ENCODE data around the gene CCDC13. TPM values are rescaled to one million over a fixed set of nuclear protein-coding genes. Genes with fewer than 3 reads are reported as not detected.

The CCDC13 gene
- polyA plus RNA-seq, 1 donor (not counting 4 experiments of a cell fraction or from before 2014, with no cell fraction given): 0.21 TPM

DNA sequence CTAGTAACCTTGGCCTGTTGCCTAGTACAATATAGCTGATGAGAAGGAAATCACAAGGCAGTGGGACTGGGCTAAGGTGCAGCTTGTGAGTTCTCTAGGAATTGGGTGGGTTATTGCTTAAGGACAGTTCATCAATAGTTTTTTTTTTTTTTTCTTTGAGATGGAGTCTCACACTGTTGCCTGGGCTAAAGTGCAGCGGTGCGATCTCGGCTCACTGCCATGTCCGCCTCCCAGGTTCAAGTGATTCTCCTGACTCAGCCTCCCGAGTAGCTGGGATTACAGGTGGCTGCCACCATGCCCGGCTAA is 47.6 kb upstream of the CCDC13 start:
- no peaks in the 10 kb centered on the region for H3K79me2 ChIP-seq (ENCODE audit: control insufficient read depth, insufficient read depth, low read length)
- H3K4me1 ChIP-seq (ENCODE audit: control insufficient read depth, extremely low read depth, insufficient read depth, low read length): peaks cover 24% of the 10 kb centered on the region
- no peaks in the 10 kb centered on the region for H3K27me3 ChIP-seq (ENCODE audit: control insufficient read depth, extremely low read depth, insufficient read depth, low read length)
- DNase-seq (ENCODE audit: low read depth, low spot score): no peak
- dilution Hi-C loops (cut with MboI; ENCODE audit: extremely low pct_ligation_motif_present, low sequenced_read_pairs): no loop called here
- H3K4me3 ChIP-seq (ENCODE audit: control insufficient read depth in 2 of 3, extremely low read depth in 1 of 3, insufficient read depth in 2 of 3, low read depth in 1 of 3, low read length in 3 of 3): no peak overlapping the region
- H3K9me1 ChIP-seq (ENCODE audit: control insufficient read depth, extremely low read depth, insufficient read depth, low read length): no peaks in the 10 kb centered on the region
- H3K27ac ChIP-seq (ENCODE audit: control insufficient read depth, insufficient read depth, low read length): no peak overlapping the region
- no peak overlapping the region for H3K4me2 ChIP-seq (ENCODE audit: control insufficient read depth, extremely low read depth, insufficient read depth, low read depth, low read length)
- no peaks in the 10 kb centered on the region for H3K9me3 ChIP-seq (ENCODE audit: control insufficient read depth, low read depth, low read length)
- no peak overlapping the region for H2AFZ ChIP-seq (ENCODE audit: control insufficient read depth, low read length)
- TF ChIP-seq, protein P1, sequence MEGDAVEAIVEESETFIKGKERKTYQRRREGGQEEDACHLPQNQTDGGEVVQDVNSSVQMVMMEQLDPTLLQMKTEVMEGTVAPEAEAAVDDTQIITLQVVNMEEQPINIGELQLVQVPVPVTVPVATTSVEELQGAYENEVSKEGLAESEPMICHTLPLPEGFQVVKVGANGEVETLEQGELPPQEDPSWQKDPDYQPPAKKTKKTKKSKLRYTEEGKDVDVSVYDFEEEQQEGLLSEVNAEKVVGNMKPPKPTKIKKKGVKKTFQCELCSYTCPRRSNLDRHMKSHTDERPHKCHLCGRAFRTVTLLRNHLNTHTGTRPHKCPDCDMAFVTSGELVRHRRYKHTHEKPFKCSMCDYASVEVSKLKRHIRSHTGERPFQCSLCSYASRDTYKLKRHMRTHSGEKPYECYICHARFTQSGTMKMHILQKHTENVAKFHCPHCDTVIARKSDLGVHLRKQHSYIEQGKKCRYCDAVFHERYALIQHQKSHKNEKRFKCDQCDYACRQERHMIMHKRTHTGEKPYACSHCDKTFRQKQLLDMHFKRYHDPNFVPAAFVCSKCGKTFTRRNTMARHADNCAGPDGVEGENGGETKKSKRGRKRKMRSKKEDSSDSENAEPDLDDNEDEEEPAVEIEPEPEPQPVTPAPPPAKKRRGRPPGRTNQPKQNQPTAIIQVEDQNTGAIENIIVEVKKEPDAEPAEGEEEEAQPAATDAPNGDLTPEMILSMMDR (optimal IDR thresholded peaks at IDR 0.05 in 1 of 3, IDR thresholded peaks at IDR 0.05 in 1 of 3, conservative IDR thresholded peaks at IDR 0.05 in 1 of 3; ENCODE audit: extremely low read depth in 1 of 3, insufficient read depth in 2 of 3, low read length in 3 of 3): no peak
- TF ChIP-seq EZH2 (IDR thresholded peaks at IDR 0.05; ENCODE audit: low read length): no peak
- no peaks in the 10 kb centered on the region for H3K36me3 ChIP-seq (ENCODE audit: control insufficient read depth in 2 of 2, extremely low read depth in 1 of 2, insufficient read depth in 2 of 2, low read length in 2 of 2)
- H4K20me1 ChIP-seq (ENCODE audit: control insufficient read depth, extremely low read depth, insufficient read depth, low read length): no peaks in the 10 kb centered on the region
- no peak overlapping the region for H3K9ac ChIP-seq (ENCODE audit: control insufficient read depth, extremely low read depth, insufficient read depth, low read length)
- no peak for FAIRE-seq

DNA sequence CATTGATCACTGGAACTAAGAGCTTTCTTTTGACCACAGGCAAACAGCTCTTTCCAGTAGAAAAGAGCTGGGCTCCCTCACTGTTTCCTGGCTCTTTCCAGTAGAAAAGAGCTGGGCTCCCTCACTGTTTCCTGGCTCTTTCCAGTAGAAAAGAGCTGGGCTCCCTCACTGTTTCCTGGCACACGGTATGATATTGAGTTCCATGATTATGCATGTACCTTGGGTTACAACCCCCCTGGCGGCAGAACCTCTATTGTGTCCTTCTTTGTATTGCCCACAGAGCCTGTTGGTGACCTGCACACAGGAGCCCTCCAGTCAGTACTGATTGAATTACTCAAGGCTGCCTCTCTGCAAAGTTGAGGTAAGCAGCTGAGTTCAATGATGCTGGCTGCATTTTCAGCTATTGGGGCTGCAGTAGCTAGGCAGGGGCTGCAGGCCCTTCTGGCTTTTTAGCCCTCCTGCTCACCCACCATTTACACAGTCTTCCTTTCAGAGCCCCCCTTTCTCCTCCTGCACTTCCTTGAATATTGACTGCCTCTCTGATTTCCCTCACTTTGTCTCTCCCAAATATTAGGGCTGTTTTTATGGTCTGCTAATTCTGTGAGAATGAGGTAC is 46.4 kb upstream of the CCDC13 start:
- peaks cover 31% of the 10 kb centered on the region for H3K4me1 ChIP-seq (ENCODE audit: control insufficient read depth, extremely low read depth, insufficient read depth, low read length)

DNA sequence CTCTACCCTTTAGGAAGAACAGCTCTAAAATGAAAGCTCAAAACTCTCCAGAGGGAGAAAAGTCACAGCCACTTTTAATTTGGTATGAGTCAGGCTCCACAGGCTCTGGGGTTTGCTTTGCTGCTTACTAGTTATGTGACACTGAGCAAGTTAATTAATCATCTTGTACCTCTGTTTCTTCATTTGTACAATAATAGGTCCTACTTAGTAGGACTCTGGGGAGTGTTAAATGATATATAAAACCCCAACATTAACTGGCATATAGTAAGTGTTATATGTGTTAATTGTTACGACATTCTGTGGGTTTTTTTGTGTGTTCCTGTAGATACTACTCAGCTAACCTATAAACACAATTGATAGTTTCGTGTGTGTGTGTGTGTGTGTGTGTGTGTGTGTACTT is 42.8 kb upstream of the CCDC13 start:
- Histone ChIP-seq H3K36me3 (ENCODE audit: control insufficient read depth in 2 of 2, extremely low read depth in 1 of 2, insufficient read depth in 2 of 2, low read length in 2 of 2) (no peaks in the 10 kb centered on the region), H3K9me1 (ENCODE audit: control insufficient read depth, extremely low read depth, insufficient read depth, low read length) (no peaks in the 10 kb centered on the region), H3K27me3 (ENCODE audit: control insufficient read depth, extremely low read depth, insufficient read depth, low read length) (no peaks in the 10 kb centered on the region), H3K9ac (ENCODE audit: control insufficient read depth, extremely low read depth, insufficient read depth, low read length) (no peak overlapping the region), H3K9me3 (ENCODE audit: control insufficient read depth, low read depth, low read length) (no peaks in the 10 kb centered on the region), H3K79me2 (ENCODE audit: control insufficient read depth, insufficient read depth, low read length) (no peaks in the 10 kb centered on the region), H2AFZ (ENCODE audit: control insufficient read depth, low read length) (no peak overlapping the region), H3K4me3 (ENCODE audit: control insufficient read depth in 2 of 3, extremely low read depth in 1 of 3, insufficient read depth in 2 of 3, low read depth in 1 of 3, low read length in 3 of 3) (no peak overlapping the region), H3K4me2 (ENCODE audit: control insufficient read depth, extremely low read depth, insufficient read depth, low read depth, low read length) (no peak overlapping the region), H4K20me1 (ENCODE audit: control insufficient read depth, extremely low read depth, insufficient read depth, low read length) (no peaks in the 10 kb centered on the region), H3K27ac (ENCODE audit: control insufficient read depth, insufficient read depth, low read length) (no peak overlapping the region), H3K4me1 (ENCODE audit: control insufficient read depth, extremely low read depth, insufficient read depth, low read length) (peaks cover 15% of the 10 kb centered on the region)
- dilution Hi-C loops (cut with MboI; ENCODE audit: extremely low pct_ligation_motif_present, low sequenced_read_pairs): no loop called here
- DNase-seq (ENCODE audit: low read depth, low spot score) (no peak), FAIRE-seq (no peak)
- TF ChIP-seq, protein P1 (optimal IDR thresholded peaks at IDR 0.05 in 1 of 3, IDR thresholded peaks at IDR 0.05 in 1 of 3, conservative IDR thresholded peaks at IDR 0.05 in 1 of 3; ENCODE audit: extremely low read depth in 1 of 3, insufficient read depth in 2 of 3, low read length in 3 of 3): no peak
- TF ChIP-seq EZH2 (IDR thresholded peaks at IDR 0.05; ENCODE audit: low read length): no peak

More for the DNA sequence above, 46.4 kb upstream of the CCDC13 start:
- H3K4me2 ChIP-seq (ENCODE audit: control insufficient read depth, extremely low read depth, insufficient read depth, low read depth, low read length): no peak overlapping the region
- H4K20me1 ChIP-seq (ENCODE audit: control insufficient read depth, extremely low read depth, insufficient read depth, low read length): no peaks in the 10 kb centered on the region
- no peaks in the 10 kb centered on the region for H3K36me3 ChIP-seq (ENCODE audit: control insufficient read depth in 2 of 2, extremely low read depth in 1 of 2, insufficient read depth in 2 of 2, low read length in 2 of 2)
- H3K9me3 ChIP-seq (ENCODE audit: control insufficient read depth, low read depth, low read length): no peaks in the 10 kb centered on the region
- no peak for FAIRE-seq
- no peak overlapping the region for H3K9ac ChIP-seq (ENCODE audit: control insufficient read depth, extremely low read depth, insufficient read depth, low read length)
- no peak overlapping the region for H3K4me3 ChIP-seq (ENCODE audit: control insufficient read depth in 2 of 3, extremely low read depth in 1 of 3, insufficient read depth in 2 of 3, low read depth in 1 of 3, low read length in 3 of 3)
- H2AFZ ChIP-seq (ENCODE audit: control insufficient read depth, low read length): no peak overlapping the region
- no peak overlapping the region for H3K27ac ChIP-seq (ENCODE audit: control insufficient read depth, insufficient read depth, low read length)
- no peak for TF ChIP-seq EZH2 (IDR thresholded peaks at IDR 0.05; ENCODE audit: low read length)
- no peaks in the 10 kb centered on the region for H3K79me2 ChIP-seq (ENCODE audit: control insufficient read depth, insufficient read depth, low read length)
- no peaks in the 10 kb centered on the region for H3K27me3 ChIP-seq (ENCODE audit: control insufficient read depth, extremely low read depth, insufficient read depth, low read length)
- DNase-seq (ENCODE audit: low read depth, low spot score): no peak
- H3K9me1 ChIP-seq (ENCODE audit: control insufficient read depth, extremely low read depth, insufficient read depth, low read length): no peaks in the 10 kb centered on the region
- dilution Hi-C loops (cut with MboI; ENCODE audit: extremely low pct_ligation_motif_present, low sequenced_read_pairs): no loop called here
